EL (cell line): ENCODE results near the gene PSD.
"Not testable (repeated sequence)": the region's sequence is repeated elsewhere in the genome, so short reads cannot be mapped to it uniquely, and the experiment has no call there.

Source experiments
- DNase-seq: peaks from one replicate; pipeline ENCODE4 v3.0.0-alpha.2; 2016

Gene PSD

GRCh38 chr10:102418622-102419268, at the start of gene PSD:
PSD (minus strand) TSS chr10:102418785; CDS start chr10:102417038, 1,747 bp downstream.
- no peak for DNase-seq

- DNase-seq: no peak
Observed at GRCh38 chr10:102467971-102468438, 49.4 kb upstream of the PSD start.

GRCh38 chr10:102467318-102467717, 48.7 kb upstream of the PSD start:
- DNase-seq: no peak

- no peak for DNase-seq
Observed at GRCh38 chr10:102465466-102465865, 46.9 kb upstream of the PSD start.

GRCh38 chr10:102463983-102464382, 45.4 kb upstream of the PSD start:
- no peak for DNase-seq

- DNase-seq: no peak
Observed at GRCh38 chr10:102462512-102463054, 44.0 kb upstream of the PSD start.

GRCh38 chr10:102461187-102462054, 42.8 kb upstream of the PSD start:
- peak; percentile 85 for DNase-seq

GRCh38 chr10:102460836-102461186, 42.2 kb upstream of the PSD start:
- DNase-seq: no peak

- DNase-seq: no peak
Observed at GRCh38 chr10:102458656-102459055, 40.1 kb upstream of the PSD start.

GRCh38 chr10:102457591-102458150, 39.1 kb upstream of the PSD start:
- no peak for DNase-seq

- DNase-seq: peak; percentile 86
Observed at GRCh38 chr10:102455893-102456471, 37.4 kb upstream of the PSD start.

- DNase-seq: not testable (repeated sequence)
Observed at GRCh38 chr10:102454662-102455487, 36.3 kb upstream of the PSD start.

GRCh38 chr10:102453502-102453901, 34.9 kb upstream of the PSD start:
- DNase-seq: peak; percentile 41

- DNase-seq: peak; percentile 91
Observed at GRCh38 chr10:102452672-102453340, 34.2 kb upstream of the PSD start.

- no peak for DNase-seq
Observed at GRCh38 chr10:102451105-102451969, 32.8 kb upstream of the PSD start, which contains the start of gene C10orf95. C10orf95 (minus strand) TSS chr10:102451543; CDS start chr10:102451093, 450 bp downstream.

- peak; percentile 81 for DNase-seq
Observed at GRCh38 chr10:102450374-102451104, 32.0 kb upstream of the PSD start.

- no peak for DNase-seq
Observed at GRCh38 chr10:102450124-102450373, 31.5 kb upstream of the PSD start.

GRCh38 chr10:102449321-102450123, 30.9 kb upstream of the PSD start:
- DNase-seq: peak; percentile 58

- no peak for DNase-seq
Observed at GRCh38 chr10:102444851-102445250, 26.3 kb upstream of the PSD start.
